SU-DHL-6 (cell line): ENCODE data around the gene SERPINB6.

Experiments used
- H2AFZ ChIP-seq: fragments of 200-600 bp; sonication (generic); 2 replicates; pipeline ENCODE4 v1.6.1; 2014; ENCODE audit warnings: low read depth, mild to moderate bottlenecking, moderate library complexity, mixed read lengths, antibody characterized with exemption, low read length; ENCODE audit not compliant: severe bottlenecking
- H3F3A ChIP-seq: fragments of 200-600 bp; shearing (Covaris generic); 2 replicates; pipeline ENCODE4 v1.6.0; 2016; ENCODE audit warnings: antibody characterized with exemption, mild to moderate bottlenecking; ENCODE audit not compliant: insufficient read depth
- H3K27ac ChIP-seq: fragments of 200-600 bp; sonication (generic); 2 replicates; pipeline ENCODE4 v1.5.1; 2016; ENCODE audit warnings: low read depth, mild to moderate bottlenecking, low read length, moderate library complexity, mixed read lengths
- H3K27me3 ChIP-seq: fragments of 200-600 bp; sonication (generic), shearing (Covaris generic); 2 replicates; pipeline ENCODE4 v1.6.0; 2014; ENCODE audit warnings: mild to moderate bottlenecking, low read length
- H3K36me3 ChIP-seq: fragments of 200-600 bp; sonication (generic); 2 replicates; pipeline ENCODE4 v1.6.1; 2014; ENCODE audit warnings: mild to moderate bottlenecking, low read length, mixed read lengths
- H3K4me2 ChIP-seq: fragments of 300-600, 200-600 bp; shearing (Covaris generic), sonication (generic); 2 replicates; pipeline ENCODE4 v1.6.0; 2014; ENCODE audit warnings: low read length, low read depth, mild to moderate bottlenecking; ENCODE audit not compliant: poor library complexity, severe bottlenecking
- H3K4me3 ChIP-seq: fragments of 200-600 bp; sonication (generic); 2 replicates; pipeline ENCODE4 v1.5.1; 2014; ENCODE audit warnings: antibody characterized with exemption, low read length, mild to moderate bottlenecking, mixed read lengths; ENCODE audit not compliant: insufficient read depth, poor library complexity, severe bottlenecking
- H3K79me2 ChIP-seq: fragments of 200-600 bp; sonication (generic); 2 replicates; pipeline ENCODE4 v1.6.1; 2014; ENCODE audit warnings: mild to moderate bottlenecking, low read length, moderate library complexity; ENCODE audit not compliant: insufficient read depth
- H3K9ac ChIP-seq: fragments of 200-600 bp; sonication (generic); 2 replicates; pipeline ENCODE4 v1.7.0; 2014; ENCODE audit warnings: mild to moderate bottlenecking, low read length
- H3K9me2 ChIP-seq: fragments of 200-600 bp; sonication (generic); replicated peaks from 2 replicates; pipeline ENCODE4 v1.6.1; 2014; ENCODE audit warnings: low read length; ENCODE audit not compliant: insufficient read depth
- H3K9me3 ChIP-seq: fragments of 200-600 bp; sonication (generic); 2 replicates; pipeline ENCODE4 v1.6.1; 2014; ENCODE audit warnings: low read length, mixed read lengths; ENCODE audit not compliant: insufficient read depth
- H4K20me1 ChIP-seq: fragments of 200-600 bp; sonication (generic); 2 replicates; pipeline ENCODE4 v1.6.1; 2014; ENCODE audit warnings: low read depth, mild to moderate bottlenecking, antibody characterized with exemption, low read length, moderate library complexity, mixed read lengths
- CTCF ChIP-seq: fragments of 200-600 bp; sonication (generic); IDR thresholded peaks from one replicate; pipeline ENCODE4 v1.5.1; 2017; ENCODE audit warnings: antibody characterized with exemption, mild to moderate bottlenecking, low read length, moderate library complexity; ENCODE audit not compliant: insufficient read depth, poor library complexity, severe bottlenecking
- EZH2phosphoT487 ChIP-seq: fragments of 200-600 bp; sonication (generic), shearing (Covaris generic); conservative IDR thresholded peaks from 2 replicates; pipeline ENCODE4 v1.6.1; 2018; ENCODE audit warnings: mild to moderate bottlenecking, antibody characterized with exemption, low read length, moderate library complexity, mixed read lengths

The SERPINB6 gene

GRCh38 chr6:2938632-2939083, 32.7 kb downstream of the SERPINB6 start:
- H3K79me2 ChIP-seq, result no peaks in the 10 kb centered on the region
- no peak overlapping the region for H3K4me2 ChIP-seq
- no peaks in the 10 kb centered on the region for H3K9me3 ChIP-seq
- H3K9me2 ChIP-seq, result no peaks in the 10 kb centered on the region
- no peak overlapping the region for H2AFZ ChIP-seq
- no peak overlapping the region for H3K27ac ChIP-seq
- no peak overlapping the region for H3K4me3 ChIP-seq
- no peak overlapping the region for H3K9ac ChIP-seq
- H3F3A ChIP-seq, result no peaks in the 10 kb centered on the region
- H3K27me3 ChIP-seq, result no peaks in the 10 kb centered on the region
- TF ChIP-seq EZH2phosphoT487 (no peak), CTCF (peak; percentile 40)
- no peaks in the 10 kb centered on the region for H4K20me1 ChIP-seq
- no peaks in the 10 kb centered on the region for H3K36me3 ChIP-seq

GRCh38 chr6:2938004-2938631, 33.2 kb downstream of the SERPINB6 start:
- TF ChIP-seq CTCF (no peak), EZH2phosphoT487 (no peak)
- Histone ChIP-seq H3K9me3 (no peaks in the 10 kb centered on the region), H3K4me3 (no peak overlapping the region), H3K9me2 (no peaks in the 10 kb centered on the region), H2AFZ (no peak overlapping the region), H3K9ac (no peak overlapping the region), H3K36me3 (no peaks in the 10 kb centered on the region), H3K27me3 (no peaks in the 10 kb centered on the region), H3F3A (no peaks in the 10 kb centered on the region), H3K79me2 (no peaks in the 10 kb centered on the region), H3K4me2 (no peak overlapping the region), H3K27ac (no peak overlapping the region), H4K20me1 (no peaks in the 10 kb centered on the region)

GRCh38 chr6:2937627-2938003, 33.8 kb downstream of the SERPINB6 start:
- Histone ChIP-seq H3K9me2 (no peaks in the 10 kb centered on the region), H3K27ac (no peak overlapping the region), H3K36me3 (no peaks in the 10 kb centered on the region), H2AFZ (no peak overlapping the region), H3K9me3 (no peaks in the 10 kb centered on the region), H3K79me2 (no peaks in the 10 kb centered on the region), H3K4me3 (no peak overlapping the region), H4K20me1 (no peaks in the 10 kb centered on the region), H3K4me2 (no peak overlapping the region), H3K9ac (no peak overlapping the region), H3F3A (no peaks in the 10 kb centered on the region), H3K27me3 (no peaks in the 10 kb centered on the region)
- no peak for TF ChIP-seq EZH2phosphoT487
- no peak for TF ChIP-seq CTCF
